Lower lobe of right lung (tissue), 2 donors: ENCODE measurements around the gene RHOU. TPM values are rescaled to one million over a fixed set of nuclear protein-coding genes. Genes with fewer than 3 reads are reported as not detected.
A peak's percentile ranks its signal among the peaks of the same experiment; 100 is the strongest.

Experiments used
- ATAC-seq, 2 donors: fragments of 200-7000 bp; cut with Tn5 transposase; one replicate each; pipeline ENCODE4 v1.9.1; 2020 to 2022; ENCODE audit warnings: mild to moderate bottlenecking in 2 of 2, moderate library complexity in 2 of 2
- DNase-seq: peaks from one replicate; pipeline ENCODE4 v3.0.0-alpha.2; 2020
- H3K27ac ChIP-seq: fragments of 200-600 bp; one replicate; pipeline ENCODE4 v1.8.0; 2022
- H3K27me3 ChIP-seq: fragments of 200-600 bp; one replicate; pipeline ENCODE4 v1.8.0; 2022; ENCODE audit warnings: low read depth
- H3K36me3 ChIP-seq: fragments of 200-600 bp; one replicate; pipeline ENCODE4 v1.8.0; 2022; ENCODE audit warnings: mild to moderate bottlenecking
- H3K4me1 ChIP-seq: fragments of 200-600 bp; one replicate; pipeline ENCODE4 v1.8.0; 2022
- H3K4me3 ChIP-seq: fragments of 200-600 bp; one replicate; pipeline ENCODE4 v1.8.0; 2022; ENCODE audit warnings: mild to moderate bottlenecking
- H3K9me3 ChIP-seq: fragments of 200-600 bp; one replicate; pipeline ENCODE4 v1.8.0; 2022
- CTCF ChIP-seq: fragments of 200-600 bp; IDR thresholded peaks from one replicate; pipeline ENCODE4 v1.8.0; 2022; ENCODE audit warnings: antibody characterized with exemption, mild to moderate bottlenecking
- intact Hi-C: fragments of 100-400 bp; cut with DNase I; formaldehyde crosslinking; loops from one replicate; pipeline ENCODE4 v1.11.0; 2022
- total RNA-seq: library from RNA; stranded (reverse); fragmentation: NEBNext Ultra II Directional; extraction: Animal tissue kit (Norgen Biotek cat#: 25700); gene quantifications from one replicate; pipeline ENCODE4 v1.2.1, GENCODE V29; 2021
- donor health status: DM: no; HTN: yes; CAD: no; lungs with severe emphysema.

The RHOU gene
- total RNA-seq, 1 donor from 2014 or later: 22.9 TPM

- Histone ChIP-seq H3K27me3 (no peaks in the 10 kb centered on the region), H3K4me1 (peaks cover 17% of the 10 kb centered on the region), H3K27ac (no peak overlapping the region), H3K36me3 (no peaks in the 10 kb centered on the region), H3K4me3 (no peak overlapping the region), H3K9me3 (no peaks in the 10 kb centered on the region)
- TF ChIP-seq CTCF: no peak
- intact Hi-C loops: no loop called here
- DNase-seq (no peak), ATAC-seq (no peak)
Observed at GRCh38 chr1:228732426-228732825, 2.9 kb upstream of the RHOU start.

GRCh38 chr1:228733576-228733975, 1.7 kb upstream of the RHOU start:
- intact Hi-C loops: no loop called here
- no peaks in the 10 kb centered on the region for H3K36me3 ChIP-seq
- peaks cover 20% of the 10 kb centered on the region for H3K4me1 ChIP-seq
- DNase-seq (no peak), ATAC-seq (no peak)
- no peak overlapping the region for H3K4me3 ChIP-seq
- no peaks in the 10 kb centered on the region for H3K9me3 ChIP-seq
- H3K27me3 ChIP-seq: no peaks in the 10 kb centered on the region
- no peak for TF ChIP-seq CTCF
- H3K27ac ChIP-seq: no peak overlapping the region

- DNase-seq: peak; percentile 74
- Histone ChIP-seq H3K9me3 (no peaks in the 10 kb centered on the region), H3K4me3 (peak overlapping the region; percentile 82), H3K4me1 (peaks cover 42% of the 10 kb centered on the region), H3K27ac (peak overlapping the region; percentile 90), H3K36me3 (no peaks in the 10 kb centered on the region), H3K27me3 (no peaks in the 10 kb centered on the region)
- intact Hi-C loops: no loop called here
- no peak for TF ChIP-seq CTCF
- ATAC-seq: peak; percentile 48 to 60
Observed at GRCh38 chr1:228735871-228736586, 750 bp downstream of the RHOU start.

GRCh38 chr1:228736844-228737445, 1.7 kb downstream of the RHOU start:
- no peaks in the 10 kb centered on the region for H3K9me3 ChIP-seq
- H3K27me3 ChIP-seq: no peaks in the 10 kb centered on the region
- H3K4me3 ChIP-seq: peak overlapping the region; percentile 82
- no peak for DNase-seq
- intact Hi-C loops: no loop called here
- ATAC-seq: no peak
- peak overlapping the region; percentile 90 for H3K27ac ChIP-seq
- H3K36me3 ChIP-seq: no peaks in the 10 kb centered on the region
- no peak for TF ChIP-seq CTCF
- peaks cover 51% of the 10 kb centered on the region for H3K4me1 ChIP-seq

- intact Hi-C loops: no loop called here
- DNase-seq: no peak
- Histone ChIP-seq H3K4me3 (peak overlapping the region; percentile 82), H3K4me1 (peaks cover 51% of the 10 kb centered on the region), H3K36me3 (peaks cover 4% of the 10 kb centered on the region), H3K27ac (peak overlapping the region; percentile 90), H3K27me3 (no peaks in the 10 kb centered on the region), H3K9me3 (no peaks in the 10 kb centered on the region)
- no peak for TF ChIP-seq CTCF
- no peak for ATAC-seq
Observed at GRCh38 chr1:228737601-228738041, 2.3 kb downstream of the RHOU start.
